ENCODE data around the gene THADA. TPM values are rescaled to one million over a fixed set of nuclear protein-coding genes. Genes with fewer than 3 reads are reported as not detected.
A peak's percentile ranks its signal among the peaks of the same experiment; 100 is the strongest.

THADA gene
- total RNA-seq, 1 donor from 2014 or later, result 19.4 TPM

GRCh38 chr2:43576981-43577892 is 18.6 kb downstream of the THADA start:
- Mint-ChIP-seq H3K36me3 (ENCODE audit: low read depth, unreplicated experiment) (peaks cover 9% of the 10 kb centered on the region), H3K27me3 (ENCODE audit: unreplicated experiment) (no peaks in the 10 kb centered on the region), H3K4me1 (ENCODE audit: unreplicated experiment) (no peaks in the 10 kb centered on the region), H3K27ac (ENCODE audit: unreplicated experiment) (no peak overlapping the region), H3K9me3 (ENCODE audit: unreplicated experiment) (no peaks in the 10 kb centered on the region), H3K4me3 (ENCODE audit: unreplicated experiment) (no peak overlapping the region)
- TF ChIP-seq CTCF (IDR thresholded peaks at IDR 0.05; ENCODE audit: unreplicated experiment), result peak; percentile 81
- no peak for DNase-seq (ENCODE audit: low spot score)

GRCh38 chr2:43572244-43572643 is 23.6 kb downstream of the THADA start:
- DNase-seq (ENCODE audit: low spot score), result no peak
- TF ChIP-seq CTCF (IDR thresholded peaks at IDR 0.05; ENCODE audit: unreplicated experiment), result no peak
- Mint-ChIP-seq H3K4me1 (ENCODE audit: unreplicated experiment) (no peaks in the 10 kb centered on the region), H3K36me3 (ENCODE audit: low read depth, unreplicated experiment) (peaks cover 5% of the 10 kb centered on the region), H3K27me3 (ENCODE audit: unreplicated experiment) (no peaks in the 10 kb centered on the region), H3K27ac (ENCODE audit: unreplicated experiment) (no peak overlapping the region), H3K4me3 (ENCODE audit: unreplicated experiment) (no peak overlapping the region), H3K9me3 (ENCODE audit: unreplicated experiment) (no peaks in the 10 kb centered on the region)

- Mint-ChIP-seq H3K27me3 (ENCODE audit: unreplicated experiment) (no peaks in the 10 kb centered on the region), H3K27ac (ENCODE audit: unreplicated experiment) (no peak overlapping the region), H3K9me3 (ENCODE audit: unreplicated experiment) (no peaks in the 10 kb centered on the region), H3K4me1 (ENCODE audit: unreplicated experiment) (peaks cover 7% of the 10 kb centered on the region), H3K4me3 (ENCODE audit: unreplicated experiment) (no peak overlapping the region), H3K36me3 (ENCODE audit: low read depth, unreplicated experiment) (peaks cover 5% of the 10 kb centered on the region)
- DNase-seq (ENCODE audit: low spot score), result no peak
- no peak for TF ChIP-seq CTCF (IDR thresholded peaks at IDR 0.05; ENCODE audit: unreplicated experiment)
These were observed 25.9 kb downstream of the THADA start for GRCh38 chr2:43569921-43570320.

DNA sequence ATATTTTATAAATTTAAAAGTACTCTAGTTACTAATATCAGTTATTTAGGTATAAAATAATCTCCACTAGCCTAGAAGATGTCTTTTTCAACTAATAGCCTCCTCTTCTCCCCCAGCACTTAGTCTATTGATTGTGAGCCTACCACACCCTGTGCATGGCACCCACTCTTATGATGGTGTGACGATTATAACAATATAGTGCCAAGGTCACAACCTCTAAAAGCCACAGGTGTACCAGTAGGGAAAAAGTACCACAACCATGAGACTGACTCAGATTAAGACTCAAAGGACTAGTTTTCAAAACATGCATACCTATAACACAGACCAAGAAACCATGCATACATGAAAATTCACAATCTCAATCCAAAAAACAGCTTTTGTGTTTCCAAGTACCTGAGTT is 27.6 kb downstream of the THADA start:
- Mint-ChIP-seq H3K4me3 (ENCODE audit: unreplicated experiment) (no peak overlapping the region), H3K27ac (ENCODE audit: unreplicated experiment) (no peak overlapping the region), H3K9me3 (ENCODE audit: unreplicated experiment) (no peaks in the 10 kb centered on the region), H3K36me3 (ENCODE audit: low read depth, unreplicated experiment) (peaks cover 5% of the 10 kb centered on the region), H3K27me3 (ENCODE audit: unreplicated experiment) (no peaks in the 10 kb centered on the region), H3K4me1 (ENCODE audit: unreplicated experiment) (peaks cover 7% of the 10 kb centered on the region)
- no peak for TF ChIP-seq CTCF (IDR thresholded peaks at IDR 0.05; ENCODE audit: unreplicated experiment)
- no peak for DNase-seq (ENCODE audit: low spot score)

GRCh38 chr2:43566461-43566729 is 29.4 kb downstream of the THADA start:
- H3K27ac Mint-ChIP-seq (ENCODE audit: unreplicated experiment), result no peak overlapping the region
- H3K36me3 Mint-ChIP-seq (ENCODE audit: low read depth, unreplicated experiment), result no peaks in the 10 kb centered on the region
- H3K9me3 Mint-ChIP-seq (ENCODE audit: unreplicated experiment), result no peaks in the 10 kb centered on the region
- H3K4me1 Mint-ChIP-seq (ENCODE audit: unreplicated experiment), result peaks cover 7% of the 10 kb centered on the region
- H3K4me3 Mint-ChIP-seq (ENCODE audit: unreplicated experiment), result no peak overlapping the region
- no peak for TF ChIP-seq CTCF (IDR thresholded peaks at IDR 0.05; ENCODE audit: unreplicated experiment)
- no peaks in the 10 kb centered on the region for H3K27me3 Mint-ChIP-seq (ENCODE audit: unreplicated experiment)
- no peak for DNase-seq (ENCODE audit: low spot score)
